Neural cell (in vitro differentiated cells): Measurements from ENCODE around the gene BUD31. TPM values are rescaled to one million over a fixed set of nuclear protein-coding genes. Genes with fewer than 3 reads are reported as not detected.

Experiments
- H2AFZ ChIP-seq: fragments of 200-600, 300-800 bp; sonication (generic), shearing (Covaris generic); 2 replicates; pipeline ENCODE4 v1.6.0; 2014; ENCODE audit warnings: low read depth, mild to moderate bottlenecking, antibody characterized with exemption, low read length, moderate library complexity
- H3F3A ChIP-seq: fragments of 200-600 bp; shearing (Covaris generic); 2 replicates; pipeline ENCODE4 v1.6.1; 2016; ENCODE audit warnings: mild to moderate bottlenecking, moderate library complexity, mixed read lengths, antibody characterized with exemption, low read length; ENCODE audit not compliant: insufficient read depth, poor library complexity, severe bottlenecking
- H3K27ac ChIP-seq: fragments of 200-600, 300-800 bp; sonication (generic), shearing (Covaris generic); 2 replicates; pipeline ENCODE4 v1.5.1; 2014; ENCODE audit warnings: mild to moderate bottlenecking, low read length, moderate library complexity
- H3K27me3 ChIP-seq: fragments of 300-800, 200-600 bp; sonication (generic), shearing (Covaris generic); 2 replicates; pipeline ENCODE4 v1.6.0; 2014; ENCODE audit warnings: mild to moderate bottlenecking, low read depth, low read length, moderate library complexity; ENCODE audit not compliant: insufficient read depth
- H3K36me3 ChIP-seq: fragments of 300-800, 200-600 bp; sonication (generic), shearing (Covaris generic); 2 replicates; pipeline ENCODE4 v1.5.1; 2014; ENCODE audit warnings: mild to moderate bottlenecking, antibody characterized with exemption, low read length, moderate library complexity; ENCODE audit not compliant: insufficient read depth
- H3K4me2 ChIP-seq: fragments of 300-800, 200-600 bp; sonication (generic), shearing (Covaris generic); 2 replicates; pipeline ENCODE4 v1.6.0; 2014; ENCODE audit warnings: mild to moderate bottlenecking, low read length
- H3K4me3 ChIP-seq: fragments of 300-800, 200-600 bp; sonication (generic), shearing (Covaris generic); 2 replicates; pipeline ENCODE4 v1.5.1; 2014; ENCODE audit warnings: mild to moderate bottlenecking, low read length, moderate library complexity
- H3K79me2 ChIP-seq: fragments of 200-600 bp; shearing (Covaris generic); replicated peaks from 2 replicates; pipeline ENCODE4 v1.6.0; 2014; ENCODE audit warnings: mild to moderate bottlenecking, low read length, moderate library complexity; ENCODE audit not compliant: insufficient read depth
- H3K9ac ChIP-seq: fragments of 300-800, 200-600 bp; sonication (generic), shearing (Covaris generic); 2 replicates; pipeline ENCODE4 v1.6.1; 2016; ENCODE audit warnings: mild to moderate bottlenecking, low read length, mixed read lengths
- H3K9me2 ChIP-seq: fragments of 200-600 bp; shearing (Covaris generic); 2 replicates; pipeline ENCODE4 v1.6.1; 2016; ENCODE audit warnings: mild to moderate bottlenecking, low read length, mixed read lengths; ENCODE audit not compliant: insufficient read depth
- H3K9me3 ChIP-seq: fragments of 200-600, 300-800 bp; sonication (generic), shearing (Covaris generic); 2 replicates; pipeline ENCODE4 v1.6.1; 2016; ENCODE audit warnings: mild to moderate bottlenecking, mixed run types, low read length, moderate library complexity, mixed read lengths
- H4K20me1 ChIP-seq: fragments of 200-600 bp; shearing (Covaris generic); 2 replicates; pipeline ENCODE4 v1.6.1; 2016; ENCODE audit warnings: mild to moderate bottlenecking, mixed run types; ENCODE audit not compliant: insufficient read depth
- CTCF ChIP-seq: fragments of 450-650 bp; IDR thresholded peaks from 2 replicates; pipeline ENCODE4 v1.5.1; 2014; ENCODE audit warnings: antibody characterized with exemption, mild to moderate bottlenecking, moderate library complexity; ENCODE audit not compliant: poor library complexity, severe bottlenecking
- EP300 ChIP-seq: fragments of 450-650 bp; conservative IDR thresholded peaks from 2 replicates; pipeline ENCODE4 v1.6.1; 2014; ENCODE audit warnings: antibody characterized with exemption, mild to moderate bottlenecking, moderate library complexity; ENCODE audit not compliant: poor library complexity, severe bottlenecking
- EZH2 ChIP-seq: fragments of 200-600, 300-800 bp; shearing (Covaris generic), sonication (generic); IDR thresholded peaks from 2 replicates; pipeline ENCODE4 v1.6.1; 2014; ENCODE audit warnings: antibody characterized with exemption, low read length, borderline replicate concordance, mild to moderate bottlenecking; ENCODE audit not compliant: insufficient read depth, poor library complexity, severe bottlenecking
- MXI1 ChIP-seq: fragments of 450-650 bp; conservative IDR thresholded peaks from 2 replicates; pipeline ENCODE4 v1.6.1; 2014; ENCODE audit warnings: antibody characterized with exemption, mild to moderate bottlenecking; ENCODE audit not compliant: poor library complexity, severe bottlenecking
- POLR2AphosphoS5 ChIP-seq: IDR thresholded peaks from 2 replicates; pipeline ENCODE4 v1.6.1; 2012
- RAD21 ChIP-seq: fragments of 450-650 bp; conservative IDR thresholded peaks from 2 replicates; pipeline ENCODE4 v1.6.1; 2014; ENCODE audit warnings: antibody characterized with exemption, mild to moderate bottlenecking, moderate library complexity
- REST ChIP-seq: IDR thresholded peaks from 2 replicates; pipeline ENCODE4 v1.6.1; 2012; ENCODE audit warnings: borderline replicate concordance
- SMC3 ChIP-seq: fragments of 450-650 bp; conservative IDR thresholded peaks from 2 replicates; pipeline ENCODE4 v1.6.1; 2014; ENCODE audit warnings: antibody characterized with exemption, mild to moderate bottlenecking, moderate library complexity; ENCODE audit not compliant: poor library complexity
- TAF1 ChIP-seq: IDR thresholded peaks from 2 replicates; pipeline ENCODE4 v1.6.1; 2012; ENCODE audit warnings: low read depth
- polyA plus RNA-seq: library from polyadenylated mRNA; depleted of rRNA; stranded (reverse); fragments of >200 nt; gene quantifications from 2 replicates; pipeline ENCODE4 v1.2.3, GENCODE V29; 2014

BUD31 gene
- polyA plus RNA-seq, 1 donor from 2014 or later, result 251 TPM

- no peaks in the 10 kb centered on the region for H3K36me3 ChIP-seq
- H2AFZ ChIP-seq, result no peak overlapping the region
- H3K79me2 ChIP-seq, result no peaks in the 10 kb centered on the region
- H3K27me3 ChIP-seq, result no peaks in the 10 kb centered on the region
- no peak overlapping the region for H3K4me2 ChIP-seq
- H3K9me3 ChIP-seq, result no peaks in the 10 kb centered on the region
- TF ChIP-seq POLR2AphosphoS5, result no peak
- TF ChIP-seq CTCF, result no peak
- no peak for TF ChIP-seq SMC3
- no peak for TF ChIP-seq TAF1
- TF ChIP-seq REST, result no peak
- no peak for TF ChIP-seq RAD21
- TF ChIP-seq EP300, result no peak
- TF ChIP-seq EZH2, result no peak
- TF ChIP-seq MXI1, result no peak
- H3K4me3 ChIP-seq, result no peak overlapping the region
- no peak overlapping the region for H3K9ac ChIP-seq
- H4K20me1 ChIP-seq, result no peaks in the 10 kb centered on the region
- H3K27ac ChIP-seq, result no peak overlapping the region
- H3K9me2 ChIP-seq, result no peaks in the 10 kb centered on the region
- H3F3A ChIP-seq, result no peaks in the 10 kb centered on the region
Observed at GRCh38 chr7:99380823-99381663, 27.7 kb upstream of the BUD31 start.

- H2AFZ ChIP-seq, result no peak overlapping the region
- no peaks in the 10 kb centered on the region for H3K9me3 ChIP-seq
- no peaks in the 10 kb centered on the region for H3K79me2 ChIP-seq
- H3K9me2 ChIP-seq, result no peaks in the 10 kb centered on the region
- no peak overlapping the region for H3K4me2 ChIP-seq
- H3K9ac ChIP-seq, result no peak overlapping the region
- no peak for TF ChIP-seq RAD21
- TF ChIP-seq SMC3, result no peak
- TF ChIP-seq CTCF, result no peak
- no peak for TF ChIP-seq EZH2
- no peak for TF ChIP-seq REST
- TF ChIP-seq MXI1, result no peak
- no peak for TF ChIP-seq TAF1
- TF ChIP-seq EP300, result no peak
- no peak for TF ChIP-seq POLR2AphosphoS5
- H3K4me3 ChIP-seq, result no peak overlapping the region
- H4K20me1 ChIP-seq, result no peaks in the 10 kb centered on the region
- H3K27me3 ChIP-seq, result no peaks in the 10 kb centered on the region
- H3K36me3 ChIP-seq, result no peaks in the 10 kb centered on the region
- no peaks in the 10 kb centered on the region for H3F3A ChIP-seq
- H3K27ac ChIP-seq, result no peak overlapping the region
Observed at GRCh38 chr7:99381664-99382075, 27.1 kb upstream of the BUD31 start.
